Upper lobe of right lung (tissue), 1 donor: ENCODE measurements around the gene GRPEL2. TPM values are rescaled to one million over a fixed set of nuclear protein-coding genes. Genes with fewer than 3 reads are reported as not detected.
"Not testable (repeated sequence)": the region's sequence is repeated elsewhere in the genome, so short reads cannot be mapped to it uniquely, and the experiment has no call there.

Experiments
- ATAC-seq: fragments of 200-7000 bp; cut with Tn5 transposase; one replicate; pipeline ENCODE4 v1.9.1; 2020; ENCODE audit warnings: mild to moderate bottlenecking, moderate library complexity
- DNase-seq: peaks from one replicate; pipeline ENCODE4 v3.0.0-alpha.2; 2020
- H3K27ac ChIP-seq: fragments of 200-600 bp; one replicate; pipeline ENCODE4 v1.8.0; 2022
- H3K27me3 ChIP-seq: fragments of 200-600 bp; one replicate; pipeline ENCODE4 v1.8.0; 2022; ENCODE audit warnings: mild to moderate bottlenecking
- H3K36me3 ChIP-seq: fragments of 200-600 bp; one replicate; pipeline ENCODE4 v1.8.0; 2022
- H3K4me1 ChIP-seq: fragments of 200-600 bp; one replicate; pipeline ENCODE4 v1.8.0; 2022
- H3K4me3 ChIP-seq: fragments of 200-600 bp; one replicate; pipeline ENCODE4 v1.8.0; 2022; ENCODE audit warnings: mild to moderate bottlenecking
- H3K9me3 ChIP-seq: fragments of 200-600 bp; one replicate; pipeline ENCODE4 v1.8.0; 2022
- intact Hi-C: fragments of 100-400 bp; cut with DNase I; formaldehyde crosslinking; loops from one replicate; pipeline ENCODE4 v1.11.0; 2022
- total RNA-seq: library from RNA; stranded (reverse); fragmentation: NEBNext Ultra II Directional; extraction: Animal tissue kit (Norgen Biotek cat#: 25700); gene quantifications from one replicate; pipeline ENCODE4 v1.2.1, GENCODE V29; 2021
- TF ChIP-seq, protein P1 (sequence below): fragments of 200-600 bp; IDR thresholded peaks from one replicate; pipeline ENCODE4 v1.8.0; 2022; ENCODE audit warnings: antibody characterized with exemption
- donor health status: DM: no; HTN: yes; CAD: no; lungs with severe emphysema.

GRPEL2 gene
- total RNA-seq, 1 donor from 2014 or later = 23.9 TPM

DNA sequence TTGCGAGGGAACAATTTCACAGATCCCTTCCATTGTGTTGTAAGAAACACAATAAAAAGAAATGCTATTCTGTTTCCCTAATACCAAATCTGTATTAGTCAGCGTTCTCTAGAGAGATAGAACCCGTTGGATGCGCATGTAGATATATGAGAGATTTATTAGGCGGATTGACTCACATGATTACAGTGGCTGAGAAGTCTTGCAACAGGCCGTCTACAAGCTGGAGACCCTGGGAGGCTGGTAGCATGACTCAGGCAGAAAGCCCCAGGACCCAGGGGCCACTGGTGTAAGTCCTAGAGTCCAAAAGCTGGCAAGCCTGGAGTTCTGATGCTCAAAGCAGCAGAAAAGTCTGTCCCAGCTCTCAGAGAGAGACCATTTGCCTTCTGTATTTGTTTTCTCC is 52.2 kb downstream of the GRPEL2 start:
- Histone ChIP-seq H3K27ac (no peak overlapping the region), H3K27me3 (no peaks in the 10 kb centered on the region), H3K4me3 (no peak overlapping the region), H3K4me1 (no peaks in the 10 kb centered on the region), H3K36me3 (no peaks in the 10 kb centered on the region), H3K9me3 (no peaks in the 10 kb centered on the region)
- intact Hi-C loops = no loop called here
- DNase-seq = no peak
- ATAC-seq = no peak
- TF ChIP-seq, protein P1, sequence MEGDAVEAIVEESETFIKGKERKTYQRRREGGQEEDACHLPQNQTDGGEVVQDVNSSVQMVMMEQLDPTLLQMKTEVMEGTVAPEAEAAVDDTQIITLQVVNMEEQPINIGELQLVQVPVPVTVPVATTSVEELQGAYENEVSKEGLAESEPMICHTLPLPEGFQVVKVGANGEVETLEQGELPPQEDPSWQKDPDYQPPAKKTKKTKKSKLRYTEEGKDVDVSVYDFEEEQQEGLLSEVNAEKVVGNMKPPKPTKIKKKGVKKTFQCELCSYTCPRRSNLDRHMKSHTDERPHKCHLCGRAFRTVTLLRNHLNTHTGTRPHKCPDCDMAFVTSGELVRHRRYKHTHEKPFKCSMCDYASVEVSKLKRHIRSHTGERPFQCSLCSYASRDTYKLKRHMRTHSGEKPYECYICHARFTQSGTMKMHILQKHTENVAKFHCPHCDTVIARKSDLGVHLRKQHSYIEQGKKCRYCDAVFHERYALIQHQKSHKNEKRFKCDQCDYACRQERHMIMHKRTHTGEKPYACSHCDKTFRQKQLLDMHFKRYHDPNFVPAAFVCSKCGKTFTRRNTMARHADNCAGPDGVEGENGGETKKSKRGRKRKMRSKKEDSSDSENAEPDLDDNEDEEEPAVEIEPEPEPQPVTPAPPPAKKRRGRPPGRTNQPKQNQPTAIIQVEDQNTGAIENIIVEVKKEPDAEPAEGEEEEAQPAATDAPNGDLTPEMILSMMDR = no peak

DNA sequence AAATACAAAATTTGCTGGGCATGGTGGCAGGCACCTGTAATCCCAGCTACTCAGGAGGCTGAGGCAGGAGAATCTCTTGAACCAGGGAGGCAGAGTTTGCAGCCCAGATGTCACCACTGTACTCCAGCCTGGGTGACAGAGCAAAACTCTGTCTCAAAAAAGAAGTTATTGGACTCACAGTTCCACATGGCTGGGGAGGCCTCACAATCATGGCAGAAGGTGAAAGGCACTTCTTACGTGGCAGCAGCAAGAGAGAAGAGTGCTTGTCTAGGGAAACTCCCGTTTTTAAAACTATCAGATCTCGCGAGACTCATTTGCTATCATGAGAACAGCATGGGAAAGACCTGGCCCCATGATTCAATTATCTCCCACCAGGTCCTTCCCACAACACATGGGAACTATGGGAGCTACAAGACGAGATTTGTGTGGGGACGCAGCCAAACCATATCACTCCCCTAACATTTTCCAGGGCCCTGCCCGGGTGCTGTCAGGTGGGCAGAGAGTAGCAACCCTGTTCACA is 53.5 kb downstream of the GRPEL2 start:
- H3K27me3 ChIP-seq, ATAC-seq, H3K27ac ChIP-seq, H3K4me3 ChIP-seq, DNase-seq, H3K36me3 ChIP-seq, H3K4me1 ChIP-seq, intact Hi-C loops, H3K9me3 ChIP-seq: not testable (repeated sequence)

DNA sequence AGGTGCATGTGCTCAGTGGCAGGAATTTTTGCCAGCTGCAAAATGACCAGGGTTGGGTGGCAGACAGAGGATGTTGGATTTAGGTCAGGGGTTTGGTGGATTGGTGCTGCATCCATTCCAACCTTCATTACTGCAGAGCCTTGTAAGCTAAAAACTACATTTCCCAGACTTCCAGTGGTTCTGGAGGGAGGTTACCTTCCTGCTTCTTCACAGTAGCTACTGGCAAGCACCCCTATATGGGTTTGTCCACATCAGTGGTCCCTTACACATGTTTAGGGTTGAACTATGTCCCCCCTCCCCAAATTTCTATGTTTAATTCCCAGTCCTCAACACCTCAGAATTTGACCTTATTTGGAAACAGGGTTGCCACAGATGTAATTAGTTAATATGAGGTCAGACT is 54.5 kb downstream of the GRPEL2 start:
- no peak for DNase-seq
- no peak overlapping the region for H3K27ac ChIP-seq
- no peak for ATAC-seq

DNA sequence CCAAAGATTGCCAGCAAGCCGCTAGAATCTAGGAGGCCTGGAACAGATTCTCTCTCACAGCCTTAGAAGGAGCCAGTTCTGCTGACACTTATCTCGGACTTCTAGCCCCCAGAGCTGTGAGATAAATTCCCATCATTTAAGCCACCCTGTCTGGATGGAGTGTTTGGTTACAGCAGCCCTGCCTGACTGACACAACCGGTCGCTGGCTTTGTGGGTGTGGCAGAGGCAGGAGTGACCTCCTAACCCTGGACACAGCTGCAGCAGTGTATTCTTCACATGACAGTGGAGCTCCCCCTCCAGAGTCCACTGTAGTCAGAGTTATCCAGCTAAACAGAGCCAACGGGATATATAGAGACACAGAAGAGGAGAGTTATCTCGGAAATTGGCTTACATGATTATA is 55.0 kb downstream of the GRPEL2 start:
- Histone ChIP-seq H3K4me3 (no peak overlapping the region), H3K36me3 (no peaks in the 10 kb centered on the region), H3K27me3 (no peaks in the 10 kb centered on the region), H3K27ac (no peak overlapping the region), H3K9me3 (no peaks in the 10 kb centered on the region), H3K4me1 (no peaks in the 10 kb centered on the region)
- DNase-seq (no peak), ATAC-seq (peak; percentile 46)
- TF ChIP-seq, protein P1 = no peak
- intact Hi-C loops = no loop called here

More for the DNA sequence above, 54.5 kb downstream of the GRPEL2 start:
- Histone ChIP-seq H3K9me3 (no peaks in the 10 kb centered on the region), H3K4me3 (no peak overlapping the region), H3K27me3 (no peaks in the 10 kb centered on the region), H3K36me3 (no peaks in the 10 kb centered on the region), H3K4me1 (no peaks in the 10 kb centered on the region)
- TF ChIP-seq, protein P1 = no peak
- intact Hi-C loops = no loop called here

DNA sequence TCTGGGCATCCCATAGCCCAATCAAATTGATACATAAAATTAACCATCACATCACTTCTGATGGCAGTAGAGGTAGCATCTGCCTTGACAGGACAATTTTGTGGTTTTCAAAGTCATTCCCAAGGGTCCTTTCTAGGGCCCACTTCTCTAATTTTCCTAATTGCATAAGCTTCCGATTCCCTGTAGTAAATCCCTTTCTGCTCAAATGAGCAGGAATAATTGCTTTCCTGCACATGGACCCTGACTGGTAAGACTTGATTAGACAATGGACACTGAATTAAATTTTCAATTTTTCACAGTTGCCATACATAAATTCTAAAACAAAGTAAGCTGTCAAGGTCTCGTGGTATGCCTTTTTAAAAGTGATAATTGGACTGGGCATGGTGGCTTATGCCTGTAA is 55.8 kb downstream of the GRPEL2 start:
- Histone ChIP-seq H3K27ac (no peak overlapping the region), H3K9me3 (no peaks in the 10 kb centered on the region), H3K4me1 (peaks cover 3% of the 10 kb centered on the region), H3K4me3 (no peak overlapping the region), H3K27me3 (no peaks in the 10 kb centered on the region), H3K36me3 (no peaks in the 10 kb centered on the region)
- TF ChIP-seq, protein P1 = no peak
- ATAC-seq (no peak), DNase-seq (no peak)
- intact Hi-C loops = no loop called here

DNA sequence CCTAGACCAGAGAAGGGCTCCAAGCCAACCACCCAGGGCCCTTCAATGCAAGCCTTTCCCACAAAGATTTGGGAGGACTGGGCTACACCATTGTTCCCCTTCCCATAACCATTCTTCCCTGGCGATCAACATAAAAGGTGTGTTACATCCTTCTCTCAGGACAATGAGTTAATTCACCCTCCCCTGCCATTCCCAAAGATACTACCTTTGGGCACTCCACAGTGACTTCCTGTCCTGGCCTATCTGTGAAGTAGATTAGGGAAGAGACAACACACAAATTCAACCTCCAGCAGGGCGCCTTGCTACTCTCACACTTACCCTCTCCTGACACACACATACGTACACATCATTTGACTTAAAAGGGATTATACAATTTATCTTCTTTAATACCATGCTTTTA is 57.0 kb downstream of the GRPEL2 start:
- H3K36me3 ChIP-seq = no peaks in the 10 kb centered on the region
- no peaks in the 10 kb centered on the region for H3K27me3 ChIP-seq
- H3K27ac ChIP-seq = no peak overlapping the region
- no peak overlapping the region for H3K4me3 ChIP-seq
- H3K9me3 ChIP-seq = no peaks in the 10 kb centered on the region
- intact Hi-C loops = no loop called here
- peaks cover 4% of the 10 kb centered on the region for H3K4me1 ChIP-seq
- ATAC-seq (no peak), DNase-seq (no peak)
- TF ChIP-seq, protein P1 = no peak

Other genes starting within 250 kb of the GRPEL2 start
- 31.9 TPM for gene ABLIM3, start 204.0 kb upstream of the GRPEL2 start, total RNA-seq
- gene AFAP1L1, start 73.6 kb upstream of the GRPEL2 start, total RNA-seq = 32.7 TPM
- gene PCYOX1L, start 12.5 kb downstream of the GRPEL2 start, total RNA-seq = 6.6 TPM
- not detected for gene IL17B, start 33.8 kb downstream of the GRPEL2 start, total RNA-seq
- 191 TPM for gene CSNK1A1, start 205.9 kb downstream of the GRPEL2 start, total RNA-seq
- gene ARHGEF37, start 236.0 kb downstream of the GRPEL2 start, total RNA-seq = 13.3 TPM